H9 (cell line): ENCODE results near the gene ASMT. TPM values are rescaled to one million over a fixed set of nuclear protein-coding genes. Genes with fewer than 3 reads are reported as not detected.

ENCODE experiments used
- DNase-seq: peaks from one replicate; pipeline ENCODE4 v3.0.0-alpha.2; 2017
- H2AFZ ChIP-seq: one replicate; pipeline ENCODE4 v1.6.1; 2013; ENCODE audit warnings: mild to moderate bottlenecking, low read length, control low read depth, moderate library complexity
- H2AK5ac ChIP-seq: 2 replicates; pipeline ENCODE4 v1.6.1; 2013; ENCODE audit warnings: low read length, control low read depth, mixed read lengths; ENCODE audit not compliant: insufficient read length
- H2BK120ac ChIP-seq: one replicate; pipeline ENCODE4 v1.6.1; 2013; ENCODE audit warnings: low read depth, mild to moderate bottlenecking, low read length, control low read depth, inconsistent platforms; ENCODE audit not compliant: poor library complexity, severe bottlenecking
- H2BK12ac ChIP-seq: 2 replicates; pipeline ENCODE4 v1.6.1; 2013; ENCODE audit warnings: low read length, control low read depth, mixed read lengths, low read depth; ENCODE audit not compliant: insufficient read length
- H2BK15ac ChIP-seq: 2 replicates; pipeline ENCODE4 v1.6.1; 2013; ENCODE audit warnings: low read depth, low read length, control low read depth
- H2BK20ac ChIP-seq: one replicate; pipeline ENCODE4 v1.6.1; 2013; ENCODE audit warnings: low read depth, mild to moderate bottlenecking, low read length, control low read depth, inconsistent platforms; ENCODE audit not compliant: poor library complexity, severe bottlenecking
- H2BK5ac ChIP-seq: 2 replicates; pipeline ENCODE4 v1.6.1; 2013; ENCODE audit warnings: low read length, control low read depth, mixed read lengths; ENCODE audit not compliant: insufficient read length
- H3K14ac ChIP-seq: 2 replicates; pipeline ENCODE4 v1.6.1; 2013; ENCODE audit warnings: low read length, control low read depth; ENCODE audit not compliant: insufficient read depth
- H3K18ac ChIP-seq: 2 replicates; pipeline ENCODE4 v1.6.1; 2013; ENCODE audit warnings: low read depth, mild to moderate bottlenecking, mixed read lengths, low read length, control low read depth; ENCODE audit not compliant: insufficient read length
- H3K23ac ChIP-seq: 2 replicates; pipeline ENCODE4 v1.6.1; 2013; ENCODE audit warnings: low read length, control low read depth, mixed read lengths, low read depth; ENCODE audit not compliant: insufficient read length
- H3K23me2 ChIP-seq: 2 replicates; pipeline ENCODE4 v1.6.1; 2013; ENCODE audit warnings: low read depth, mild to moderate bottlenecking, mixed read lengths, low read length, control low read depth; ENCODE audit not compliant: insufficient read length, poor library complexity, severe bottlenecking
- H3K27ac ChIP-seq: 2 replicates; pipeline ENCODE4 v1.5.1; 2013; ENCODE audit warnings: low read length, control low read depth, mixed read lengths, low read depth; ENCODE audit not compliant: insufficient read length
- H3K27me3 ChIP-seq: 2 replicates; pipeline ENCODE4 v1.6.1; 2013; ENCODE audit warnings: low read length, control low read depth, inconsistent platforms; ENCODE audit not compliant: insufficient read depth
- H3K4ac ChIP-seq: 2 replicates; pipeline ENCODE4 v1.6.1; 2013; ENCODE audit warnings: low read depth, mild to moderate bottlenecking, control low read depth, inconsistent platforms, low read length, moderate library complexity
- H3K4me1 ChIP-seq: 2 replicates; pipeline ENCODE4 v1.6.1; 2013; ENCODE audit warnings: low read length, control low read depth, inconsistent platforms; ENCODE audit not compliant: insufficient read depth
- H3K4me2 ChIP-seq: 2 replicates; pipeline ENCODE4 v1.6.1; 2013; ENCODE audit warnings: low read length, control low read depth, mixed read lengths; ENCODE audit not compliant: insufficient read length, insufficient read depth
- H3K56ac ChIP-seq: 2 replicates; pipeline ENCODE4 v1.6.1; 2013; ENCODE audit warnings: low read depth, mild to moderate bottlenecking, mixed read lengths, low read length, control low read depth; ENCODE audit not compliant: insufficient read length
- H3K79me1 ChIP-seq: 2 replicates; pipeline ENCODE4 v1.6.1; 2013; ENCODE audit warnings: low read depth, mild to moderate bottlenecking, moderate library complexity, low read length, control low read depth, inconsistent platforms; ENCODE audit not compliant: insufficient read depth, poor library complexity, severe bottlenecking
- H3K79me2 ChIP-seq: 2 replicates; pipeline ENCODE4 v1.6.1; 2013; ENCODE audit warnings: low read length, control low read depth, inconsistent platforms; ENCODE audit not compliant: insufficient read depth
- H3K9ac ChIP-seq: 2 replicates; pipeline ENCODE4 v1.6.1; 2013; ENCODE audit warnings: low read length, control low read depth, mixed read lengths; ENCODE audit not compliant: insufficient read length; ENCODE audit errors: extremely low read depth
- H3K9me3 ChIP-seq: one replicate; pipeline ENCODE4 v1.6.1; 2013; ENCODE audit warnings: low read depth, low read length, inconsistent platforms; ENCODE audit not compliant: control insufficient read depth
- H3T11ph ChIP-seq: one replicate; pipeline ENCODE4 v1.6.1; 2013; ENCODE audit warnings: mild to moderate bottlenecking, low read length, control low read depth, inconsistent platforms
- H4K20me1 ChIP-seq: one replicate; pipeline ENCODE4 v1.6.1; 2013; ENCODE audit not compliant: control insufficient read depth, insufficient read length, insufficient read depth
- H4K5ac ChIP-seq: 2 replicates; pipeline ENCODE4 v1.6.1; 2013; ENCODE audit warnings: low read depth, mild to moderate bottlenecking, mixed read lengths, low read length, control low read depth; ENCODE audit not compliant: insufficient read length
- H4K8ac ChIP-seq: replicated peaks from 2 replicates; pipeline ENCODE4 v1.6.1; 2013; ENCODE audit warnings: low read length, control low read depth, mixed read lengths, low read depth; ENCODE audit not compliant: insufficient read length
- H4K91ac ChIP-seq: 2 replicates; pipeline ENCODE4 v1.6.1; 2013; ENCODE audit warnings: low read depth, mild to moderate bottlenecking, moderate library complexity, mixed read lengths, low read length, control low read depth; ENCODE audit not compliant: insufficient read length
- H3K27ac Mint-ChIP-seq, 3 experiments: 2 replicates in 2 of 3; 3 replicates in 1 of 3; pipeline ENCODE4 v1.8.0; 2020 to 2021; ENCODE audit warnings: mixed read lengths in 3 of 3, mild to moderate bottlenecking in 1 of 3, moderate library complexity in 1 of 3
- H3K27me3 Mint-ChIP-seq: 2 replicates; pipeline ENCODE4 v1.8.0; 2021; ENCODE audit warnings: low read depth, mild to moderate bottlenecking, moderate library complexity, mixed read lengths
- H3K36me3 Mint-ChIP-seq, 3 experiments: 2 replicates in 2 of 3; 3 replicates in 1 of 3; pipeline ENCODE4 v1.8.0; 2020 to 2021; ENCODE audit warnings: low read depth in 3 of 3, mixed read lengths in 3 of 3; ENCODE audit not compliant: insufficient read depth in 1 of 3
- H3K4me1 Mint-ChIP-seq, 2 experiments: 2 replicates each; pipeline ENCODE4 v1.8.0; 2020; ENCODE audit warnings: mixed read lengths in 2 of 2
- H3K4me3 Mint-ChIP-seq, 2 experiments: 2 replicates in 1 of 2; 3 replicates in 1 of 2; pipeline ENCODE4 v1.8.0; 2020 to 2021; ENCODE audit warnings: mild to moderate bottlenecking in 2 of 2, mixed read lengths in 2 of 2, moderate library complexity in 1 of 2
- H3K9me3 Mint-ChIP-seq, 2 experiments: 2 replicates in 1 of 2; 3 replicates in 1 of 2; pipeline ENCODE4 v1.8.0; 2020; ENCODE audit warnings: mild to moderate bottlenecking in 2 of 2, mixed read lengths in 2 of 2, moderate library complexity in 1 of 2
- CTCF ChIP-seq: fragments of 200-600 bp; sonication (generic); conservative IDR thresholded peaks from 3 replicates; pipeline ENCODE4 v1.8.0; 2021; ENCODE audit warnings: antibody characterized with exemption, mild to moderate bottlenecking
- WGBS: extraction: QIAGEN DNeasy Blood & Tissue Kit; methylation state at CpG from one replicate; pipeline ENCODE4 v1.1.7; 2013; ENCODE audit warnings: missing lambda C conversion rate, low lambda C conversion rate, mixed read lengths; ENCODE audit not compliant: insufficient read length; ENCODE audit errors: extremely low coverage; 5-methylcytosine and 5-hydroxymethylcytosine counted together
- total RNA-seq: library from RNA; stranded (reverse); gene quantifications from 2 replicates; pipeline ENCODE4 v1.2.1, GENCODE V29; 2021

The ASMT gene
- total RNA-seq, 1 experiment from 2014 or later, result 1.4 TPM

GRCh38 chrX:1686642-1687041 lies 71.8 kb downstream of the ASMT start:
- no peak overlapping the region for H3K9ac ChIP-seq
- H2AFZ ChIP-seq, result no peak overlapping the region
- no peak overlapping the region for H3K4me3 Mint-ChIP-seq
- H3K4me1 Mint-ChIP-seq, result peaks cover 3 to 10% of the 10 kb centered on the region in 2 experiments
- H3K14ac ChIP-seq, result no peak overlapping the region
- no peak overlapping the region for H4K8ac ChIP-seq
- peaks cover 5% of the 10 kb centered on the region for H3K27me3 Mint-ChIP-seq
- H3K4ac ChIP-seq, result no peak overlapping the region
- WGBS, result no CpG with 5 or more reads among the region's 2 CpGs
- H3K18ac ChIP-seq, result no peak overlapping the region
- no peaks in the 10 kb centered on the region for H4K20me1 ChIP-seq
- DNase-seq, result no peak
- H2BK5ac ChIP-seq, result no peak overlapping the region
- H3K23ac ChIP-seq, result no peak overlapping the region
- no peak overlapping the region for H4K91ac ChIP-seq
- H2BK120ac ChIP-seq, result no peak overlapping the region
- H3K23me2 ChIP-seq, result no peaks in the 10 kb centered on the region
- H3K79me1 ChIP-seq, result no peaks in the 10 kb centered on the region
- H3K9me3 Mint-ChIP-seq, result peaks cover 2 to 8% of the 10 kb centered on the region in 2 experiments; a peak in 4 of 5 replicates
- TF ChIP-seq CTCF, result no peak
- no peak overlapping the region for H2BK20ac ChIP-seq
- peaks cover 0 to 9% (median 3%) of the 10 kb centered on the region in 3 experiments; a peak in 1 of 7 replicates for H3K36me3 Mint-ChIP-seq
- H3K27me3 ChIP-seq, result no peaks in the 10 kb centered on the region
- no peak overlapping the region for H2AK5ac ChIP-seq
- H3K56ac ChIP-seq, result no peak overlapping the region
- H4K5ac ChIP-seq, result no peak overlapping the region
- H2BK15ac ChIP-seq, result no peak overlapping the region
- no peak overlapping the region for H3K27ac ChIP-seq
- no peak overlapping the region for H3T11ph ChIP-seq
- H3K4me2 ChIP-seq, result no peak overlapping the region
- no peak overlapping the region for H3K27ac Mint-ChIP-seq
- no peaks in the 10 kb centered on the region for H3K4me1 ChIP-seq
- H2BK12ac ChIP-seq, result no peak overlapping the region
- H3K9me3 ChIP-seq, result no peaks in the 10 kb centered on the region
- H3K79me2 ChIP-seq, result no peaks in the 10 kb centered on the region

Other genes with a start within 250 kb of the ASMT start
- gene SLC25A6, start 222.9 kb upstream of the ASMT start, total RNA-seq, result 553 and 558 TPM in 2 replicates
- gene ASMTL, start 162.2 kb upstream of the ASMT start, total RNA-seq, result 59.8 and 64.2 TPM in 2 replicates
- gene P2RY8, start 77.9 kb upstream of the ASMT start, total RNA-seq, result not detected in 2 replicates
- 39.7 and 42.1 TPM in 2 replicates for gene AKAP17A, start 23.5 kb upstream of the ASMT start, total RNA-seq